Endodermal cell (in vitro differentiated cells): ENCODE data around the gene BHLHE40. TPM values are rescaled to one million over a fixed set of nuclear protein-coding genes. Genes with fewer than 3 reads are reported as not detected.

Experiments used
- DNase-seq: peaks from one replicate; pipeline ENCODE4 v3.0.0-alpha.2; 2017
- H3K27ac ChIP-seq: 2 replicates; pipeline ENCODE4 v1.5.1; 2013; ENCODE audit warnings: mild to moderate bottlenecking, low read depth, low read length, moderate library complexity
- H3K27me3 ChIP-seq: 2 replicates; pipeline ENCODE4 v1.6.1; 2013; ENCODE audit warnings: mild to moderate bottlenecking, low read length, moderate library complexity; ENCODE audit not compliant: insufficient read depth, control insufficient read depth, poor library complexity, severe bottlenecking
- H3K36me3 ChIP-seq: 2 replicates; pipeline ENCODE4 v1.7.0; 2013; ENCODE audit warnings: mild to moderate bottlenecking, low read length, moderate library complexity; ENCODE audit not compliant: control insufficient read depth, insufficient read depth
- H3K4me1 ChIP-seq: one replicate; pipeline ENCODE4 v1.7.0; 2013; ENCODE audit warnings: low read length; ENCODE audit not compliant: control insufficient read depth, insufficient read depth
- H3K4me3 ChIP-seq: 2 replicates; pipeline ENCODE4 v1.5.1; 2013; ENCODE audit warnings: mild to moderate bottlenecking, low read length, moderate library complexity
- H3K9ac ChIP-seq: 2 replicates; pipeline ENCODE4 v1.6.1; 2013; ENCODE audit warnings: mild to moderate bottlenecking, low read length, moderate library complexity; ENCODE audit not compliant: poor library complexity, severe bottlenecking; ENCODE audit errors: extremely low read depth
- H3K9me3 ChIP-seq: 2 replicates; pipeline ENCODE4 v1.6.1; 2013; ENCODE audit warnings: mild to moderate bottlenecking, low read length, moderate library complexity; ENCODE audit not compliant: control insufficient read depth
- H3K27ac Mint-ChIP-seq: 2 replicates; pipeline ENCODE4 v1.8.0; 2020; ENCODE audit warnings: mixed read lengths
- H3K27me3 Mint-ChIP-seq: 2 replicates; pipeline ENCODE4 v1.8.0; 2021; ENCODE audit warnings: mild to moderate bottlenecking, mixed read lengths; ENCODE audit not compliant: insufficient read depth
- H3K36me3 Mint-ChIP-seq: 2 replicates; pipeline ENCODE4 v1.8.0; 2020; ENCODE audit warnings: low read depth, mixed read lengths
- H3K4me1 Mint-ChIP-seq: 2 replicates; pipeline ENCODE4 v1.8.0; 2020; ENCODE audit warnings: mixed read lengths
- H3K4me3 Mint-ChIP-seq: 2 replicates; pipeline ENCODE4 v1.8.0; 2020; ENCODE audit warnings: mild to moderate bottlenecking, moderate library complexity, mixed read lengths
- H3K9me3 Mint-ChIP-seq: 2 replicates; pipeline ENCODE4 v1.8.0; 2020; ENCODE audit warnings: mild to moderate bottlenecking, mixed read lengths
- CTCF ChIP-seq: fragments of 200-600 bp; sonication (generic); conservative IDR thresholded peaks from 2 replicates; pipeline ENCODE4 v1.5.0; 2021; ENCODE audit warnings: antibody characterized with exemption, mild to moderate bottlenecking
- WGBS, 2 experiments: methylation state at CpG; one replicate each; pipeline versions ENCODE4 v1.1.5 to v1.1.7; 2013; ENCODE audit warnings: missing lambda C conversion rate in 2 of 2, mixed read lengths in 1 of 2; ENCODE audit not compliant: insufficient coverage in 1 of 2, insufficient read length in 1 of 2; 5-methylcytosine and 5-hydroxymethylcytosine counted together
- total RNA-seq, 2 donors: library from RNA; stranded (reverse); fragmentation: NEBNext Ultra II Directional in 1 of 2; extraction: Animal tissue kit (Norgen Biotek cat#: 25700) in 1 of 2; gene quantifications; 2 replicates in 1 of 2; 3 replicates in 1 of 2; pipeline ENCODE4 v1.2.1, GENCODE V29; 2021

Gene BHLHE40
- total RNA-seq, 2 donors from 2014 or later, result 2.6 to 2.9 TPM

GRCh38 chr3:4939276-4939675 is 40.0 kb upstream of the BHLHE40 start:
- no peak for DNase-seq
- Histone ChIP-seq H3K4me1 (no peaks in the 10 kb centered on the region), H3K9ac (no peak overlapping the region), H3K4me3 (no peak overlapping the region), H3K27me3 (no peaks in the 10 kb centered on the region), H3K36me3 (no peaks in the 10 kb centered on the region), H3K9me3 (no peaks in the 10 kb centered on the region), H3K27ac (no peak overlapping the region)
- H3K27me3 Mint-ChIP-seq, result no peaks in the 10 kb centered on the region
- no peak overlapping the region for H3K27ac Mint-ChIP-seq
- TF ChIP-seq CTCF, result no peak
- no peaks in the 10 kb centered on the region for H3K4me1 Mint-ChIP-seq
- no peaks in the 10 kb centered on the region for H3K36me3 Mint-ChIP-seq
- no peaks in the 10 kb centered on the region for H3K9me3 Mint-ChIP-seq
- no peak overlapping the region for H3K4me3 Mint-ChIP-seq
- 92% methylated on average over 3 of the region's 3 CpGs; no CpG with 5 or more reads in 1 of the 2 experiments for WGBS, 2 experiments

GRCh38 chr3:4940985-4941384 is 38.3 kb upstream of the BHLHE40 start:
- no peaks in the 10 kb centered on the region for H3K9me3 ChIP-seq
- H3K4me1 ChIP-seq, result no peaks in the 10 kb centered on the region
- H3K9ac ChIP-seq, result no peak overlapping the region
- no peaks in the 10 kb centered on the region for H3K36me3 ChIP-seq
- no peak overlapping the region for H3K4me3 ChIP-seq
- no peaks in the 10 kb centered on the region for H3K27me3 ChIP-seq
- Mint-ChIP-seq H3K9me3 (no peaks in the 10 kb centered on the region), H3K27ac (no peak overlapping the region), H3K4me3 (no peak overlapping the region), H3K27me3 (no peaks in the 10 kb centered on the region), H3K36me3 (no peaks in the 10 kb centered on the region), H3K4me1 (no peaks in the 10 kb centered on the region)
- no peak for DNase-seq
- WGBS, 2 experiments, result 92 to 98% methylated on average over 4 of the region's 4 CpGs
- no peak overlapping the region for H3K27ac ChIP-seq
- no peak for TF ChIP-seq CTCF

GRCh38 chr3:4943549-4943948 is 35.7 kb upstream of the BHLHE40 start:
- no peak for DNase-seq
- Mint-ChIP-seq H3K36me3 (no peaks in the 10 kb centered on the region), H3K27me3 (no peaks in the 10 kb centered on the region), H3K27ac (no peak overlapping the region), H3K4me1 (no peaks in the 10 kb centered on the region), H3K4me3 (no peak overlapping the region), H3K9me3 (no peaks in the 10 kb centered on the region)
- Histone ChIP-seq H3K9ac (no peak overlapping the region), H3K4me3 (no peak overlapping the region), H3K36me3 (no peaks in the 10 kb centered on the region), H3K27me3 (no peaks in the 10 kb centered on the region), H3K27ac (no peak overlapping the region), H3K9me3 (no peaks in the 10 kb centered on the region), H3K4me1 (no peaks in the 10 kb centered on the region)
- WGBS, 2 experiments, result 74% methylated on average over 1 of the region's 1 CpG; no CpG with 5 or more reads in 1 of the 2 experiments
- TF ChIP-seq CTCF, result peak; percentile 80
